Large intestine (tissue), 3 donors: ENCODE data around the gene NEDD8. TPM values are rescaled to one million over a fixed set of nuclear protein-coding genes. Genes with fewer than 3 reads are reported as not detected.
A peak's percentile ranks its signal among the peaks of the same experiment; 100 is the strongest.

ENCODE experiments used
- DNase-seq, 2 donors: peaks; one replicate each; pipeline versions ENCODE4 v3.0.0 to v3.0.0-alpha.2; 2013
- H3K27ac ChIP-seq: one replicate; pipeline ENCODE4 v1.5.1; 2013; ENCODE audit warnings: low read length
- H3K27me3 ChIP-seq: 2 replicates; pipeline ENCODE4 v1.6.1; 2013; ENCODE audit warnings: low read length; ENCODE audit not compliant: control insufficient read depth, insufficient read depth
- H3K36me3 ChIP-seq: 2 replicates; pipeline ENCODE4 v1.6.1; 2013; ENCODE audit warnings: low read length; ENCODE audit not compliant: control insufficient read depth, insufficient read depth
- H3K4me1 ChIP-seq: one replicate; pipeline ENCODE4 v1.6.1; 2013; ENCODE audit warnings: low read length; ENCODE audit not compliant: control insufficient read depth, insufficient read depth
- H3K4me3 ChIP-seq: one replicate; pipeline ENCODE4 v1.5.1; 2013; ENCODE audit warnings: low read length
- H3K9me3 ChIP-seq: one replicate; pipeline ENCODE4 v1.6.1; 2013; ENCODE audit warnings: mild to moderate bottlenecking, low read depth, low read length, moderate library complexity; ENCODE audit not compliant: control insufficient read depth
- WGBS: methylation state at CpG from one replicate; pipeline ENCODE4 v1.1.5; 2013; ENCODE audit warnings: low lambda C conversion rate; ENCODE audit not compliant: insufficient coverage; 5-methylcytosine and 5-hydroxymethylcytosine counted together
- polyA plus RNA-seq: library from polyadenylated mRNA; unstranded; fragments of 120-200 nt; gene quantifications from one replicate; pipeline ENCODE4 v1.2.1, GENCODE V29; 2013

Gene NEDD8
- polyA plus RNA-seq, 1 donor = 194 TPM

DNA sequence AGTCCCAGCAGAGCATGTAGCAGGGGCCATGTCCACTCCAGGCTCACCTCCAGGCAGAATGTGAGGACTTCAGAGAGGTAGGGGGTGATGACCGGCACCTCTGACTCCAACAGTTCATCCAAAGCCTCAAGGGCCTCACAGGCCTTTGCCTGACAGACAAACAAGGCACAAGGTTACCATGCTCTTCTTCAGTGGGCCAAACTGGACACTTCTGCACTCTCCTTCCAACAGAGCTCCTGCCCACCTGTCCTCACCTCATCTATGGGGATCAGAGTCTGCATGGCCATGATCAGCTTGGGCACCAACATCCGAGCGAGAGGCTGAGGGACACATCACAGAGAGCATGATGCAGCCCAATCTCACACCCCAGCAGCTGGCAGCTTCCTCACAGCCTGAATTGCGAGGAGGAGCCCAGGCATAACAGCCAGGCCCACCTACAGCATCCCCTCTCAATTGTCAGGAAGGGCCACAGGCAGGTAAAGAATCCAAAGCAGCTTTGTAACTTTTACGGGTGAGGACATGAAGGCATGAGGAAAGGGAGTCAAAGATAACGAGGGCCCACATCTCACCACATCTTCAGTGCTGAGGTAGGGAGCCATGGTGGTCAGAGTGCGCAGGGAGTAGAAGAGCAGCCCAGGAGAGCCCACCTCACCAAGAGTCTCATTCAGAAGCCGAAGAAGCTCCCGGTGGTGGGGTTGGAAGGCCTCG is 45.2 kb downstream of the NEDD8 start:
- DNase-seq = no peak
- no CpG with 5 or more reads among the region's 10 CpGs for WGBS
- H3K36me3 ChIP-seq = peaks cover 72% of the 10 kb centered on the region
- H3K27me3 ChIP-seq = no peaks in the 10 kb centered on the region
- no peak overlapping the region for H3K4me3 ChIP-seq
- H3K4me1 ChIP-seq = peaks cover 12% of the 10 kb centered on the region
- peaks cover 3% of the 10 kb centered on the region for H3K9me3 ChIP-seq
- H3K27ac ChIP-seq = no peak overlapping the region

- DNase-seq = no peak
- Histone ChIP-seq H3K27me3 (no peaks in the 10 kb centered on the region), H3K9me3 (peaks cover 3% of the 10 kb centered on the region), H3K27ac (no peak overlapping the region), H3K4me1 (peaks cover 21% of the 10 kb centered on the region), H3K36me3 (peaks cover 78% of the 10 kb centered on the region), H3K4me3 (no peak overlapping the region)
- no CpG with 5 or more reads among the region's 11 CpGs for WGBS
These were observed 46.4 kb downstream of the NEDD8 start for GRCh38 chr14:24185741-24186140.

DNA sequence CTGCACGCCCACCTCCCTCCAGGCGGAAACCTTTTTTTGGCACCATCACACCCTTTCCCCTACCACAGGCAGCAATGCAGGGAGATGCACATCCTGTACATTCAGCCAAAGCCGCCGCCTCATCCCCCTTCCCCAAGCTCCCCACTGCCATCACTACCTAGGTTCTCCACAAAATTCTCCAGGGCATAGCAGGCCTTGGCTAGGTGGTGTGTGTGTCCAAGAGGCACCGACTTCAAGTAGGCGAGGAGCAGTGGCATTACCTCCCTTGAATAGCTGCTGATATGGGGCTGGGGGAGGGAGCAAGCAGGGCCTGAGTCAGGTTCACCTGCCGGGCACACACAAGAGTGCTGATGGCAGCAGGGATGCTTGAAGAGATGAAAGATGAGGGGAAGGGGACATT is 47.1 kb downstream of the NEDD8 start:
- WGBS = 100% methylated on average over 1 of the region's 7 CpGs
- H3K27ac ChIP-seq = no peak overlapping the region
- H3K36me3 ChIP-seq = peaks cover 81% of the 10 kb centered on the region
- peaks cover 28% of the 10 kb centered on the region for H3K4me1 ChIP-seq
- no peak overlapping the region for H3K4me3 ChIP-seq
- H3K27me3 ChIP-seq = no peaks in the 10 kb centered on the region
- peaks cover 3% of the 10 kb centered on the region for H3K9me3 ChIP-seq
- DNase-seq = no peak

- no peak for DNase-seq
- peaks cover 3% of the 10 kb centered on the region for H3K9me3 ChIP-seq
- no peak overlapping the region for H3K4me3 ChIP-seq
- no peak overlapping the region for H3K27ac ChIP-seq
- H3K27me3 ChIP-seq = no peaks in the 10 kb centered on the region
- peaks cover 81% of the 10 kb centered on the region for H3K36me3 ChIP-seq
- WGBS = no CpG with 5 or more reads among the region's 19 CpGs
- peaks cover 35% of the 10 kb centered on the region for H3K4me1 ChIP-seq
These were observed 47.8 kb downstream of the NEDD8 start for GRCh38 chr14:24184104-24184970.

- H3K36me3 ChIP-seq = peaks cover 94% of the 10 kb centered on the region
- H3K27ac ChIP-seq = no peak overlapping the region
- DNase-seq = no peak
- H3K27me3 ChIP-seq = no peaks in the 10 kb centered on the region
- no CpG with 5 or more reads among the region's 15 CpGs for WGBS
- peaks cover 48% of the 10 kb centered on the region for H3K4me1 ChIP-seq
- H3K4me3 ChIP-seq = no peak overlapping the region
- no peaks in the 10 kb centered on the region for H3K9me3 ChIP-seq
These were observed 49.1 kb downstream of the NEDD8 start for GRCh38 chr14:24183014-24183481.

DNA sequence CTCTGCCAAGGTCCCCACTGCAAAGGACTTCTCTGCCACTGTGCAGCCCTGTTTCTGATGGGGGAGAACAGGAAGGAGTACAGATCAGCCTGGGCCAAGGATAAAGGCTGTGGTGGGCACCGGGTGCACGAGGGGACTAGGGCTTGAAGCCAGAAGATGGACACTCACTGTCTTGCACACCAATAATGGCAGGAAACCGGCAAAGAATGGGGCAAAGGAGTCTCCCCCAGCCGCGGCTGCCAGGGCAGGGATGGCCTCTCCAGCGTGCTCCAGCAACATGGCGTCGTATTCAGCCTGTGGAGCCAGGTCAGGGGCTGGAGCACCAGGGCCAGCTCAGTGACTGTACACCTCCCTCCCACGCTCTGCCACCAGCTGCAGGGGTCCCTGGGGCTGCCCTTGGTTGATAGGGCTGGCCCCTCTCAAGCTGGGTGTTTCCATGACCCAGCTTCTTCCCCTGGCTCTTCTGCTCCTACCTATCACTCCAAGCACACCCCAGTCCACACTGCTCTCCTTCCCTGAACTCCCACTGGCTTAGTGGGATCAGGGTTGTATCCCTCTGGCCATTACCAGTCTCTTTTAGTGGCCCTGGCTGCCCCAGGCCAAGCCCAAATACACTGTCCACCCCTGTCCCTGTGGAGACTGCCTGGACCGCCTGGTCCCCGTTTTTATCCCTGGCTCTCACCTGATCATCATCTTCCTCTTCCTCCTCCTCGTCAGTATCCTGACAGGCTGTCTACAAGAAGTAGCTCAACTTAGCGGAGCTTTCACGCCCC is 49.9 kb downstream of the NEDD8 start:
- Histone ChIP-seq H3K4me1 (peaks cover 48% of the 10 kb centered on the region), H3K27ac (peak overlapping the region; percentile 91), H3K27me3 (no peaks in the 10 kb centered on the region), H3K36me3 (peaks cover 100% of the 10 kb centered on the region), H3K4me3 (no peak overlapping the region), H3K9me3 (no peaks in the 10 kb centered on the region)
- no CpG with 5 or more reads among the region's 14 CpGs for WGBS
- no peak for DNase-seq

GRCh38 chr14:24181371-24182077 is 50.6 kb downstream of the NEDD8 start:
- H3K36me3 ChIP-seq = peaks cover 100% of the 10 kb centered on the region
- peaks cover 52% of the 10 kb centered on the region for H3K4me1 ChIP-seq
- no CpG with 5 or more reads among the region's 19 CpGs for WGBS
- no peaks in the 10 kb centered on the region for H3K9me3 ChIP-seq
- no peak for DNase-seq
- no peaks in the 10 kb centered on the region for H3K27me3 ChIP-seq
- H3K4me3 ChIP-seq = no peak overlapping the region
- peak overlapping the region; percentile 91 for H3K27ac ChIP-seq

- Histone ChIP-seq H3K4me3 (no peak overlapping the region), H3K9me3 (no peaks in the 10 kb centered on the region), H3K27me3 (no peaks in the 10 kb centered on the region), H3K36me3 (peaks cover 94% of the 10 kb centered on the region), H3K4me1 (peaks cover 56% of the 10 kb centered on the region), H3K27ac (peak overlapping the region; percentile 91)
- peak; percentile 81 to 91 for DNase-seq
- WGBS = no CpG with 5 or more reads among the region's 18 CpGs
These were observed 52.0 kb downstream of the NEDD8 start for GRCh38 chr14:24179961-24180796.

GRCh38 chr14:24179294-24179960 is 52.7 kb downstream of the NEDD8 start:
- Histone ChIP-seq H3K36me3 (peaks cover 93% of the 10 kb centered on the region), H3K4me1 (peaks cover 56% of the 10 kb centered on the region), H3K9me3 (no peaks in the 10 kb centered on the region), H3K4me3 (no peak overlapping the region), H3K27me3 (no peaks in the 10 kb centered on the region), H3K27ac (peak overlapping the region; percentile 91)
- no CpG with 5 or more reads among the region's 14 CpGs for WGBS
- DNase-seq = peak in 1 of 2 donors; percentile 12
